Measurements from ENCODE around the gene TPD52L1. TPM values are rescaled to one million over a fixed set of nuclear protein-coding genes. Genes with fewer than 3 reads are reported as not detected.

Gene TPD52L1
- total and polyA plus RNA-seq, 2 experiments from 2014 or later: 22.8 to 24.0 TPM

DNA sequence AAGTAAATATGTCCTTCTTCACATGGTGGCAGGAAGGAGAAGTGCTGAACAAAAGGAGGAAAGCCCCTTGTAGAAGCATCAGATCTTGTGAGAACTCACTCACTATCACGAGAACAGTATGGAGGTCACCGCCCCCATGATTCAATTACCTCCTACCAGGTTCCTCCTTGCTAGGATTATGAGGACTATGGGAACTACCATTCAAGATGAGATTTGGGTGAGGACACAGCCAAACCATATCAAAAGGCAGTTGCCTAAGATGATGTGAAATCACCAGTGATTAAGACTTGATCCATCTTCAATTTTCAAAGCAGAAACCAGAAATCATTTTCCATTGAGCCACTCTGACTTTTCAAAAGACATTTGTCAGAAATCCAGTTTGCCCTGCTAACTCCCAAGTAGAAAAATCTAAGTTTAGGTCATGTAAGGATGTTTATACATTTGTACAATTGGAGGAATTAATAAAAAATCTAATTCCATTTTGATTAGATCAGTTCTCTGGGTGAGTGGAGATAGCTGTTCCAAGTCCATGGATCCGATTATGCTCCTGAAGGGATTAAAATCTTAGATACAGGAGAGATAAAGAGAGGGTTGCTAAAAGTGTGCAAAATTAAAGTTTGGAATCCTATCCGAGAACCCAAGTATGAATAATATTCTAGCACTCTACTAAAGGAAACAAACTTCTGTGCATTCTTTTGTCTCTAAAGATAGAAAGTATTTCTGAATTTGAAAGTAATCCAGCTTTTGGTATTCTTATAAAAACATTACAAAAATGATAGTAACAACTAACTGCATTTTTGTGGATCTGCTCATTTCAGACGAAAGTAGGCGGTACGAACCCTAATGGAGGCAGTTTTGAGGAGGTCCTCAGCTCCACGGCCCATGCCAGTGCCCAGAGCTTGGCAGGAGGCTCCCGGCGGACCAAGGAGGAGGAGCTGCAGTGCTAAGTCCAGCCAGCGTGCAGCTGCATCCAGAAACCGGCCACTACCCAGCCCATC lies 108.7 kb downstream of the TPD52L1 start:
- H3F3A ChIP-seq (replicated peaks; ENCODE audit: low read depth): no peaks in the 10 kb centered on the region
- H3K4me1 ChIP-seq (ENCODE audit: insufficient read depth): peaks cover 9% of the 10 kb centered on the region
- H3K4me3 Mint-ChIP-seq: no peak overlapping the region
- H3K4me3 ChIP-seq: no peak overlapping the region
- no peak overlapping the region for H3K27ac Mint-ChIP-seq
- no peaks in the 10 kb centered on the region for H4K20me1 ChIP-seq (replicated peaks; ENCODE audit: insufficient read depth)
- DNase-seq (ENCODE audit: low spot score) (no peak), ATAC-seq (peak; percentile 53)
- no peak overlapping the region for H3K27ac ChIP-seq (ENCODE audit: low read depth)
- no peaks in the 10 kb centered on the region for H3K36me3 ChIP-seq (ENCODE audit: insufficient read depth)
- no peaks in the 10 kb centered on the region for H3K79me2 ChIP-seq (replicated peaks; ENCODE audit: insufficient read depth)
- H3K4me2 ChIP-seq: no peak overlapping the region
- H2AFZ ChIP-seq: no peak overlapping the region
- no peaks in the 10 kb centered on the region for H3K27me3 Mint-ChIP-seq (ENCODE audit: insufficient read depth, low read depth, poor library complexity)
- H3K4me1 Mint-ChIP-seq: peaks cover 13% of the 10 kb centered on the region; the same call in 2 of the 3 replicates
- no peaks in the 10 kb centered on the region for H3K36me3 Mint-ChIP-seq (ENCODE audit: low read depth)
- H3K9me3 Mint-ChIP-seq: no peaks in the 10 kb centered on the region
- H3K9me2 ChIP-seq (ENCODE audit: insufficient read depth): no peaks in the 10 kb centered on the region
- H3K27me3 ChIP-seq (ENCODE audit: insufficient read depth): no peaks in the 10 kb centered on the region
- TF ChIP-seq, protein P1, sequence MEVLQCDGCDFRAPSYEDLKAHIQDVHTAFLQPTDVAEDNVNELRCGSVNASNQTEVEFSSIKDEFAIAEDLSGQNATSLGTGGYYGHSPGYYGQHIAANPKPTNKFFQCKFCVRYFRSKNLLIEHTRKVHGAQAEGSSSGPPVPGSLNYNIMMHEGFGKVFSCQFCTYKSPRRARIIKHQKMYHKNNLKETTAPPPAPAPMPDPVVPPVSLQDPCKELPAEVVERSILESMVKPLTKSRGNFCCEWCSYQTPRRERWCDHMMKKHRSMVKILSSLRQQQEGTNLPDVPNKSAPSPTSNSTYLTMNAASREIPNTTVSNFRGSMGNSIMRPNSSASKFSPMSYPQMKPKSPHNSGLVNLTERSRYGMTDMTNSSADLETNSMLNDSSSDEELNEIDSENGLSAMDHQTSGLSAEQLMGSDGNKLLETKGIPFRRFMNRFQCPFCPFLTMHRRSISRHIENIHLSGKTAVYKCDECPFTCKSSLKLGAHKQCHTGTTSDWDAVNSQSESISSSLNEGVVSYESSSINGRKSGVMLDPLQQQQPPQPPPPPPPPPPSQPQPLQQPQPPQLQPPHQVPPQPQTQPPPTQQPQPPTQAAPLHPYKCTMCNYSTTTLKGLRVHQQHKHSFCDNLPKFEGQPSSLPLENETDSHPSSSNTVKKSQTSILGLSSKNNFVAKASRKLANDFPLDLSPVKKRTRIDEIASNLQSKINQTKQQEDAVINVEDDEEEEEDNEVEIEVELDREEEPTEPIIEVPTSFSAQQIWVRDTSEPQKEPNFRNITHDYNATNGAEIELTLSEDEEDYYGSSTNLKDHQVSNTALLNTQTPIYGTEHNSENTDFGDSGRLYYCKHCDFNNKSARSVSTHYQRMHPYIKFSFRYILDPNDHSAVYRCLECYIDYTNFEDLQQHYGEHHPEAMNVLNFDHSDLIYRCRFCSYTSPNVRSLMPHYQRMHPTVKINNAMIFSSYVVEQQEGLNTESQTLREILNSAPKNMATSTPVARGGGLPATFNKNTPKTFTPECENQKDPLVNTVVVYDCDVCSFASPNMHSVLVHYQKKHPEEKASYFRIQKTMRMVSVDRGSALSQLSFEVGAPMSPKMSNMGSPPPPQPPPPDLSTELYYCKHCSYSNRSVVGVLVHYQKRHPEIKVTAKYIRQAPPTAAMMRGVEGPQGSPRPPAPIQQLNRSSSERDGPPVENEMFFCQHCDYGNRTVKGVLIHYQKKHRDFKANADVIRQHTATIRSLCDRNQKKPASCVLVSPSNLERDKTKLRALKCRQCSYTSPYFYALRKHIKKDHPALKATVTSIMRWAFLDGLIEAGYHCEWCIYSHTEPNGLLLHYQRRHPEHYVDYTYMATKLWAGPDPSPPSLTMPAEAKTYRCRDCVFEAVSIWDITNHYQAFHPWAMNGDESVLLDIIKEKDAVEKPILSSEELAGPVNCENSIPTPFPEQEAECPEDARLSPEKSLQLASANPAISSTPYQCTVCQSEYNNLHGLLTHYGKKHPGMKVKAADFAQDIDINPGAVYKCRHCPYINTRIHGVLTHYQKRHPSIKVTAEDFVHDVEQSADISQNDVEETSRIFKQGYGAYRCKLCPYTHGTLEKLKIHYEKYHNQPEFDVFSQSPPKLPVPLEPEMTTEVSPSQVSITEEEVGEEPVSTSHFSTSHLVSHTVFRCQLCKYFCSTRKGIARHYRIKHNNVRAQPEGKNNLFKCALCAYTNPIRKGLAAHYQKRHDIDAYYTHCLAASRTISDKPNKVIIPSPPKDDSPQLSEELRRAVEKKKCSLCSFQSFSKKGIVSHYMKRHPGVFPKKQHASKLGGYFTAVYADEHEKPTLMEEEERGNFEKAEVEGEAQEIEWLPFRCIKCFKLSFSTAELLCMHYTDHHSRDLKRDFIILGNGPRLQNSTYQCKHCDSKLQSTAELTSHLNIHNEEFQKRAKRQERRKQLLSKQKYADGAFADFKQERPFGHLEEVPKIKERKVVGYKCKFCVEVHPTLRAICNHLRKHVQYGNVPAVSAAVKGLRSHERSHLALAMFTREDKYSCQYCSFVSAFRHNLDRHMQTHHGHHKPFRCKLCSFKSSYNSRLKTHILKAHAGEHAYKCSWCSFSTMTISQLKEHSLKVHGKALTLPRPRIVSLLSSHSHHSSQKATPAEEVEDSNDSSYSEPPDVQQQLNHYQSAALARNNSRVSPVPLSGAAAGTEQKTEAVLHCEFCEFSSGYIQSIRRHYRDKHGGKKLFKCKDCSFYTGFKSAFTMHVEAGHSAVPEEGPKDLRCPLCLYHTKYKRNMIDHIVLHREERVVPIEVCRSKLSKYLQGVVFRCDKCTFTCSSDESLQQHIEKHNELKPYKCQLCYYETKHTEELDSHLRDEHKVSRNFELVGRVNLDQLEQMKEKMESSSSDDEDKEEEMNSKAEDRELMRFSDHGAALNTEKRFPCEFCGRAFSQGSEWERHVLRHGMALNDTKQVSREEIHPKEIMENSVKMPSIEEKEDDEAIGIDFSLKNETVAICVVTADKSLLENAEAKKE (CRISPR knock-in tag; IDR thresholded peaks at IDR 0.05): no peak
- TF ChIP-seq EZH2 (IDR thresholded peaks at IDR 0.05; ENCODE audit: low read depth, unreplicated experiment) (no peak), EZH2phosphoT487 (IDR thresholded peaks at IDR 0.05; ENCODE audit: unreplicated experiment) (no peak), STAT1 (IDR thresholded peaks at IDR 0.05; ENCODE audit: unreplicated experiment) (no peak), POLR2AphosphoS5 (IDR thresholded peaks at IDR 0.05; ENCODE audit: low read depth) (no peak), JUNB (IDR thresholded peaks at IDR 0.05; ENCODE audit: unreplicated experiment) (no peak), ZNF114 (CRISPR knock-in tag; IDR thresholded peaks at IDR 0.05) (no peak)
- TF ChIP-seq, protein P2, sequence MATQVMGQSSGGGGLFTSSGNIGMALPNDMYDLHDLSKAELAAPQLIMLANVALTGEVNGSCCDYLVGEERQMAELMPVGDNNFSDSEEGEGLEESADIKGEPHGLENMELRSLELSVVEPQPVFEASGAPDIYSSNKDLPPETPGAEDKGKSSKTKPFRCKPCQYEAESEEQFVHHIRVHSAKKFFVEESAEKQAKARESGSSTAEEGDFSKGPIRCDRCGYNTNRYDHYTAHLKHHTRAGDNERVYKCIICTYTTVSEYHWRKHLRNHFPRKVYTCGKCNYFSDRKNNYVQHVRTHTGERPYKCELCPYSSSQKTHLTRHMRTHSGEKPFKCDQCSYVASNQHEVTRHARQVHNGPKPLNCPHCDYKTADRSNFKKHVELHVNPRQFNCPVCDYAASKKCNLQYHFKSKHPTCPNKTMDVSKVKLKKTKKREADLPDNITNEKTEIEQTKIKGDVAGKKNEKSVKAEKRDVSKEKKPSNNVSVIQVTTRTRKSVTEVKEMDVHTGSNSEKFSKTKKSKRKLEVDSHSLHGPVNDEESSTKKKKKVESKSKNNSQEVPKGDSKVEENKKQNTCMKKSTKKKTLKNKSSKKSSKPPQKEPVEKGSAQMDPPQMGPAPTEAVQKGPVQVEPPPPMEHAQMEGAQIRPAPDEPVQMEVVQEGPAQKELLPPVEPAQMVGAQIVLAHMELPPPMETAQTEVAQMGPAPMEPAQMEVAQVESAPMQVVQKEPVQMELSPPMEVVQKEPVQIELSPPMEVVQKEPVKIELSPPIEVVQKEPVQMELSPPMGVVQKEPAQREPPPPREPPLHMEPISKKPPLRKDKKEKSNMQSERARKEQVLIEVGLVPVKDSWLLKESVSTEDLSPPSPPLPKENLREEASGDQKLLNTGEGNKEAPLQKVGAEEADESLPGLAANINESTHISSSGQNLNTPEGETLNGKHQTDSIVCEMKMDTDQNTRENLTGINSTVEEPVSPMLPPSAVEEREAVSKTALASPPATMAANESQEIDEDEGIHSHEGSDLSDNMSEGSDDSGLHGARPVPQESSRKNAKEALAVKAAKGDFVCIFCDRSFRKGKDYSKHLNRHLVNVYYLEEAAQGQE (IDR thresholded peaks at IDR 0.05; ENCODE audit: unreplicated experiment): no peak
- TF ChIP-seq, protein P3, sequence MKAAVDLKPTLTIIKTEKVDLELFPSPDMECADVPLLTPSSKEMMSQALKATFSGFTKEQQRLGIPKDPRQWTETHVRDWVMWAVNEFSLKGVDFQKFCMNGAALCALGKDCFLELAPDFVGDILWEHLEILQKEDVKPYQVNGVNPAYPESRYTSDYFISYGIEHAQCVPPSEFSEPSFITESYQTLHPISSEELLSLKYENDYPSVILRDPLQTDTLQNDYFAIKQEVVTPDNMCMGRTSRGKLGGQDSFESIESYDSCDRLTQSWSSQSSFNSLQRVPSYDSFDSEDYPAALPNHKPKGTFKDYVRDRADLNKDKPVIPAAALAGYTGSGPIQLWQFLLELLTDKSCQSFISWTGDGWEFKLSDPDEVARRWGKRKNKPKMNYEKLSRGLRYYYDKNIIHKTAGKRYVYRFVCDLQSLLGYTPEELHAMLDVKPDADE (IDR thresholded peaks at IDR 0.05): no peak

Data from GM23338 (cell line).